Neural cell (in vitro differentiated cells): ENCODE results near the gene MYO10. TPM values are rescaled to one million over a fixed set of nuclear protein-coding genes. Genes with fewer than 3 reads are reported as not detected.

ENCODE experiments used
- H2AFZ ChIP-seq: fragments of 200-600, 300-800 bp; sonication (generic), shearing (Covaris generic); 2 replicates; pipeline ENCODE4 v1.6.0; 2014; ENCODE audit warnings: low read depth, mild to moderate bottlenecking, antibody characterized with exemption, low read length, moderate library complexity
- H3F3A ChIP-seq: fragments of 200-600 bp; shearing (Covaris generic); 2 replicates; pipeline ENCODE4 v1.6.1; 2016; ENCODE audit warnings: mild to moderate bottlenecking, moderate library complexity, mixed read lengths, antibody characterized with exemption, low read length; ENCODE audit not compliant: insufficient read depth, poor library complexity, severe bottlenecking
- H3K27ac ChIP-seq: fragments of 200-600, 300-800 bp; sonication (generic), shearing (Covaris generic); 2 replicates; pipeline ENCODE4 v1.5.1; 2014; ENCODE audit warnings: mild to moderate bottlenecking, low read length, moderate library complexity
- H3K27me3 ChIP-seq: fragments of 300-800, 200-600 bp; sonication (generic), shearing (Covaris generic); 2 replicates; pipeline ENCODE4 v1.6.0; 2014; ENCODE audit warnings: mild to moderate bottlenecking, low read depth, low read length, moderate library complexity; ENCODE audit not compliant: insufficient read depth
- H3K36me3 ChIP-seq: fragments of 300-800, 200-600 bp; sonication (generic), shearing (Covaris generic); 2 replicates; pipeline ENCODE4 v1.5.1; 2014; ENCODE audit warnings: mild to moderate bottlenecking, antibody characterized with exemption, low read length, moderate library complexity; ENCODE audit not compliant: insufficient read depth
- H3K4me2 ChIP-seq: fragments of 300-800, 200-600 bp; sonication (generic), shearing (Covaris generic); 2 replicates; pipeline ENCODE4 v1.6.0; 2014; ENCODE audit warnings: mild to moderate bottlenecking, low read length
- H3K4me3 ChIP-seq: fragments of 300-800, 200-600 bp; sonication (generic), shearing (Covaris generic); 2 replicates; pipeline ENCODE4 v1.5.1; 2014; ENCODE audit warnings: mild to moderate bottlenecking, low read length, moderate library complexity
- H3K79me2 ChIP-seq: fragments of 200-600 bp; shearing (Covaris generic); replicated peaks from 2 replicates; pipeline ENCODE4 v1.6.0; 2014; ENCODE audit warnings: mild to moderate bottlenecking, low read length, moderate library complexity; ENCODE audit not compliant: insufficient read depth
- H3K9ac ChIP-seq: fragments of 300-800, 200-600 bp; sonication (generic), shearing (Covaris generic); 2 replicates; pipeline ENCODE4 v1.6.1; 2016; ENCODE audit warnings: mild to moderate bottlenecking, low read length, mixed read lengths
- H3K9me2 ChIP-seq: fragments of 200-600 bp; shearing (Covaris generic); 2 replicates; pipeline ENCODE4 v1.6.1; 2016; ENCODE audit warnings: mild to moderate bottlenecking, low read length, mixed read lengths; ENCODE audit not compliant: insufficient read depth
- H3K9me3 ChIP-seq: fragments of 200-600, 300-800 bp; sonication (generic), shearing (Covaris generic); 2 replicates; pipeline ENCODE4 v1.6.1; 2016; ENCODE audit warnings: mild to moderate bottlenecking, mixed run types, low read length, moderate library complexity, mixed read lengths
- H4K20me1 ChIP-seq: fragments of 200-600 bp; shearing (Covaris generic); 2 replicates; pipeline ENCODE4 v1.6.1; 2016; ENCODE audit warnings: mild to moderate bottlenecking, mixed run types; ENCODE audit not compliant: insufficient read depth
- CTCF ChIP-seq: fragments of 450-650 bp; IDR thresholded peaks from 2 replicates; pipeline ENCODE4 v1.5.1; 2014; ENCODE audit warnings: antibody characterized with exemption, mild to moderate bottlenecking, moderate library complexity; ENCODE audit not compliant: poor library complexity, severe bottlenecking
- EP300 ChIP-seq: fragments of 450-650 bp; conservative IDR thresholded peaks from 2 replicates; pipeline ENCODE4 v1.6.1; 2014; ENCODE audit warnings: antibody characterized with exemption, mild to moderate bottlenecking, moderate library complexity; ENCODE audit not compliant: poor library complexity, severe bottlenecking
- EZH2 ChIP-seq: fragments of 200-600, 300-800 bp; shearing (Covaris generic), sonication (generic); IDR thresholded peaks from 2 replicates; pipeline ENCODE4 v1.6.1; 2014; ENCODE audit warnings: antibody characterized with exemption, low read length, borderline replicate concordance, mild to moderate bottlenecking; ENCODE audit not compliant: insufficient read depth, poor library complexity, severe bottlenecking
- MXI1 ChIP-seq: fragments of 450-650 bp; conservative IDR thresholded peaks from 2 replicates; pipeline ENCODE4 v1.6.1; 2014; ENCODE audit warnings: antibody characterized with exemption, mild to moderate bottlenecking; ENCODE audit not compliant: poor library complexity, severe bottlenecking
- POLR2AphosphoS5 ChIP-seq: IDR thresholded peaks from 2 replicates; pipeline ENCODE4 v1.6.1; 2012
- RAD21 ChIP-seq: fragments of 450-650 bp; conservative IDR thresholded peaks from 2 replicates; pipeline ENCODE4 v1.6.1; 2014; ENCODE audit warnings: antibody characterized with exemption, mild to moderate bottlenecking, moderate library complexity
- SMC3 ChIP-seq: fragments of 450-650 bp; conservative IDR thresholded peaks from 2 replicates; pipeline ENCODE4 v1.6.1; 2014; ENCODE audit warnings: antibody characterized with exemption, mild to moderate bottlenecking, moderate library complexity; ENCODE audit not compliant: poor library complexity
- TAF1 ChIP-seq: IDR thresholded peaks from 2 replicates; pipeline ENCODE4 v1.6.1; 2012; ENCODE audit warnings: low read depth
- polyA plus RNA-seq: library from polyadenylated mRNA; depleted of rRNA; stranded (reverse); fragments of >200 nt; gene quantifications from 2 replicates; pipeline ENCODE4 v1.2.3, GENCODE V29; 2014
- TF ChIP-seq, protein P1 (sequence below): IDR thresholded peaks from 2 replicates; pipeline ENCODE4 v1.6.1; 2012; ENCODE audit warnings: borderline replicate concordance

The MYO10 gene
- polyA plus RNA-seq, 1 donor from 2014 or later: 3.2 TPM

- no peak for TF ChIP-seq EP300
- no peak for TF ChIP-seq MXI1
- TF ChIP-seq, protein P1, sequence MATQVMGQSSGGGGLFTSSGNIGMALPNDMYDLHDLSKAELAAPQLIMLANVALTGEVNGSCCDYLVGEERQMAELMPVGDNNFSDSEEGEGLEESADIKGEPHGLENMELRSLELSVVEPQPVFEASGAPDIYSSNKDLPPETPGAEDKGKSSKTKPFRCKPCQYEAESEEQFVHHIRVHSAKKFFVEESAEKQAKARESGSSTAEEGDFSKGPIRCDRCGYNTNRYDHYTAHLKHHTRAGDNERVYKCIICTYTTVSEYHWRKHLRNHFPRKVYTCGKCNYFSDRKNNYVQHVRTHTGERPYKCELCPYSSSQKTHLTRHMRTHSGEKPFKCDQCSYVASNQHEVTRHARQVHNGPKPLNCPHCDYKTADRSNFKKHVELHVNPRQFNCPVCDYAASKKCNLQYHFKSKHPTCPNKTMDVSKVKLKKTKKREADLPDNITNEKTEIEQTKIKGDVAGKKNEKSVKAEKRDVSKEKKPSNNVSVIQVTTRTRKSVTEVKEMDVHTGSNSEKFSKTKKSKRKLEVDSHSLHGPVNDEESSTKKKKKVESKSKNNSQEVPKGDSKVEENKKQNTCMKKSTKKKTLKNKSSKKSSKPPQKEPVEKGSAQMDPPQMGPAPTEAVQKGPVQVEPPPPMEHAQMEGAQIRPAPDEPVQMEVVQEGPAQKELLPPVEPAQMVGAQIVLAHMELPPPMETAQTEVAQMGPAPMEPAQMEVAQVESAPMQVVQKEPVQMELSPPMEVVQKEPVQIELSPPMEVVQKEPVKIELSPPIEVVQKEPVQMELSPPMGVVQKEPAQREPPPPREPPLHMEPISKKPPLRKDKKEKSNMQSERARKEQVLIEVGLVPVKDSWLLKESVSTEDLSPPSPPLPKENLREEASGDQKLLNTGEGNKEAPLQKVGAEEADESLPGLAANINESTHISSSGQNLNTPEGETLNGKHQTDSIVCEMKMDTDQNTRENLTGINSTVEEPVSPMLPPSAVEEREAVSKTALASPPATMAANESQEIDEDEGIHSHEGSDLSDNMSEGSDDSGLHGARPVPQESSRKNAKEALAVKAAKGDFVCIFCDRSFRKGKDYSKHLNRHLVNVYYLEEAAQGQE: no peak
- TF ChIP-seq POLR2AphosphoS5: no peak
- no peak for TF ChIP-seq SMC3
- no peak for TF ChIP-seq CTCF
- no peak for TF ChIP-seq TAF1
- no peak for TF ChIP-seq EZH2
- TF ChIP-seq RAD21: no peak
- H3K27me3 ChIP-seq: no peaks in the 10 kb centered on the region
- no peak overlapping the region for H3K9ac ChIP-seq
- no peak overlapping the region for H3K4me2 ChIP-seq
- H4K20me1 ChIP-seq: no peaks in the 10 kb centered on the region
- H2AFZ ChIP-seq: no peak overlapping the region
- no peak overlapping the region for H3K27ac ChIP-seq
- H3K79me2 ChIP-seq: peaks cover 43% of the 10 kb centered on the region
- H3K9me3 ChIP-seq: no peaks in the 10 kb centered on the region
- no peak overlapping the region for H3K4me3 ChIP-seq
- no peaks in the 10 kb centered on the region for H3K36me3 ChIP-seq
- no peaks in the 10 kb centered on the region for H3K9me2 ChIP-seq
- no peaks in the 10 kb centered on the region for H3F3A ChIP-seq
Measured at GRCh38 chr5:16691731-16692130, 244.4 kb downstream of the MYO10 start.

DNA sequence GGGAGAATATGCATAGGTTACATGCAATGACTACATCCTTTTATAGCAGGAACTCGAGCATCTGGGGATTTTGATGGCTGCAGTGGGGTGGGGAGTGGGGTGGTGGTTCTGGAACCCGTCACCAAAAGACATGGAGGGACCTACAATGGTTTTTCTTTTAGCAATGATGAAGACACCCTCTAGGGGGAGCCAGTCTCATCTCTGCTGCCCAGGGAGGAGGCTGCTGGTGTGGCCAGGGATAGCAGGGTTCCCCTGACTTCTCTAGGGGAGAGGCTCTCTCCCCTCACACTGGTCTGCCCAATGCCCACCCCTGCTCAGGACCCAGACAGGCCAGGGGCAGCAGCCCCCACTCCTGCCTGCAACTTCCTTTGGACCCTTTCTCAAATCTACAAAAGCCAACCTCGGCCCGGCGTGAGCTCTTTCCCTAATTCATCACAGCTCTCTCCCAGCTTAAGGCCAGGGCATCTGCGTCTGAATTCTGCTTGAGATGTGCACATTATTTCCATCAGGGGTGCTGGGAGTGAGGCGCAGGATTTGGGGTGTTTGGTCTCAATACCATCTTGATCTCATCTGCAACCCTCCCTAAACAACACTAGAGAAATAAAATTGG, 245.7 kb downstream of the MYO10 start:
- H4K20me1 ChIP-seq: no peaks in the 10 kb centered on the region
- H3K9ac ChIP-seq: no peak overlapping the region
- H3K4me2 ChIP-seq: no peak overlapping the region
- no peaks in the 10 kb centered on the region for H3F3A ChIP-seq
- peaks cover 4% of the 10 kb centered on the region for H3K36me3 ChIP-seq
- no peaks in the 10 kb centered on the region for H3K9me2 ChIP-seq
- H3K27ac ChIP-seq: no peak overlapping the region
- TF ChIP-seq CTCF (peak; percentile 54), POLR2AphosphoS5 (no peak), TAF1 (no peak), SMC3 (peak; percentile 57), EP300 (no peak), RAD21 (peak; percentile 55)
- no peaks in the 10 kb centered on the region for H3K27me3 ChIP-seq
- H3K9me3 ChIP-seq: no peaks in the 10 kb centered on the region
- H2AFZ ChIP-seq: no peak overlapping the region
- H3K4me3 ChIP-seq: no peak overlapping the region
- peaks cover 30% of the 10 kb centered on the region for H3K79me2 ChIP-seq
